IPS-NIHi7 (cell line): ENCODE measurements around the gene STK32C.
"Not testable (repeated sequence)": the region's sequence is repeated elsewhere in the genome, so short reads cannot be mapped to it uniquely, and the experiment has no call there.

Source experiments
- DNase-seq: peaks from one replicate; pipeline ENCODE4 v3.0.0; 2012; ENCODE audit warnings: mixed read lengths; ENCODE audit errors: extremely low spot score

The STK32C gene

DNA sequence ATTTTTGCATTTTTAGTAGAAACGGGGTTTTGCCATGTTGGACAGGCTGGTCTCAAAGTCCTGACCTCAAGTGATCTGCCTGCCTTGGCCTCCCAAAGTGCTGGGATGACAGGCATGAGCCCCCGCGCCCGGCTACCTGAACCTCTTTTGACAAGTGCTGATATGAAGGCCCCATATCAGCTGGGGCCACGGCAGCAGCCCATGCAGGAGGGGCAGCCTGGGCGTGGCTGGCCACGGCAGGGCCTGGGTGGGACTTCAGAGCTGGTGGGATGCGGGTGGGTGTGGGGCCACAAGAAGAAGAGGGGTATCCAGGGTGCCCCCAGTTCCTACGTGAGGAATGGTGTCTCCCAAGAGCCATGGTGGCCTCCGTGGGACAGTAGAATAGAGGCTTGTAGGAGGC is 31.1 kb upstream of the STK32C start:
- no peak for DNase-seq

DNA sequence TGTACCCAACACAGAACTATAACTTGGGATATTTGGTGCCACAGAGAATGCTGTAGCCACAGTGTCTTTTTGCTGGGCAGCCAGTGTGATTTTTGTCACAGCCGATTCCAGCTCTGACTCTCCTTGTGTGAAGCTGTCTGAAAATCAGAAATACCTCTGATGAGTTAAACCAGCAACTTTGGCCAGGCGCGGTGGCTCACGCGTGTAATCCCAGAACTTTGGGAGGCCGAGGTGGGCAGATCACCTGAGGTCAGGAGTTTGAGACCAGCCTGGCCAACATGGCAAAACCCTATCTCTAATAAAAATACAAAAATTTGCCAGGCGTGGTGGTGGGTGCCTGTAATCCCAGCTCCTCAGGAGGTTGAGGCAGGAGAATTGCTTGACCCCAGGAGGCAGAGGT is 30.1 kb upstream of the STK32C start:
- not testable (repeated sequence) for DNase-seq

DNA sequence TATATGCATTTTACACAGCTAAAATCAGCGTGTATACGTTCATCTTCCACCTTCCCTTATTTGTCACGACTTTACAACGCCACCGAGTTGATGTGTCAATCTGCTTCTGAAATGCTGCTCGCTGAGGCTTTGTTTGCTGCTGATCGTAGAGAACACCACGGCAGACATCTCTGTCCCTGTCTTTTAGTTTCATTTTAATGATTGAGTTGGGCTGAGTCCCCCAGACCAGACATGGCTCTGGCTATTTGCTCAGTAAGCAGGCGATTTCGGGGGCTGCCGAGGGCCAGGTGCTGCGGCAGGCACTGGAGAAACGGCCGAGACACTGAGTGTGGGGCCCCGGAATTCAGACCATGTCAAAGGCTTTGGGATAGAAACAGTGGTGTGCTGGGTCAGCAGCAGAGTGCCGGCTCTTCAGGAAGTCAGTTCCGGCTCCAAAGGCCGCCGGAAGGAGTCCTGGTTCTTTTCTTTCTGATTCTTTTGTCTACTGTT is 29.2 kb upstream of the STK32C start:
- no peak for DNase-seq

- no peak for DNase-seq
These were observed 28.5 kb upstream of the STK32C start for GRCh38 chr10:132336064-132336746.

DNA sequence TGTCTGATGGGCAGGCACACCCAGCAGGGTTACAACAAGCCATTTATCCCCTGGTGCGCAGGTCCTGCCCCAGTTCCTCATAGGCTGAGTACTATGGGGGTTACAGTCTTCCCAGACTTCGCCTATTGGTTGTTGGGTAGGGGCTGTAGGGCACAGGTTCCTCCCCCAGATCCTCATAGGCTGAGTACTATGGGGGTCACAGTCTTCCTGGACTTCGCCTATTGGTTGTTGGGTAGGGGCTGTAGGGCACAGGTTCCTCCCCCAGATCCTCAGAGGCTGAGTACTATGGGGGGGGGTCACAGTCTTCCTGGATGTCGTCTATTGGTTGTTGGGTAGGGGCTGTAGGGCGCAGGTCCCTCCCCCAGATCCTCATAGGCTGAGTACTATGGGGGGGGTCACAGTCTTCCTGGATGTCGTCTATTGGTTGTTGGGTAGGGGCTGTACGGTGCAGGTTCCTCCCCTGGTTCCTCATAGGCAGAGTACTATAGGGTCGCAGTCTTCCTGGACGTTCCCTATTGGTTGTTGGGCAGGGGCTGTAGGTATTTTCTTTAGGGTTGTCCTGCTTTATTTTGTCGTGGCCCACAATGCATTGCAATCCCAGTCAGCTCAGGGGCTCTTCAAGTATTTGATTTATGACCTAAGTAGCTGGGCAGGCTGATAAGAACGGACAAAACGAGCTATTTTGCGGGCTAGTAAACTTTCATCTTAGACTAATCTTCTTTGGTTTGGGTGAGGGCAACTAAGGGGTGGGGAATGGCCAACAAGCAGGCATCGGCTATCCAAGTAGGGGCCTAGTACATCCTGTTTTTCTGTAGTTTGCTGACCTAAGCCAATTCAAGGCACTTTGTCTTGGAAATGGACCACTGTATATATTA is 27.7 kb upstream of the STK32C start:
- DNase-seq, result no peak

DNA sequence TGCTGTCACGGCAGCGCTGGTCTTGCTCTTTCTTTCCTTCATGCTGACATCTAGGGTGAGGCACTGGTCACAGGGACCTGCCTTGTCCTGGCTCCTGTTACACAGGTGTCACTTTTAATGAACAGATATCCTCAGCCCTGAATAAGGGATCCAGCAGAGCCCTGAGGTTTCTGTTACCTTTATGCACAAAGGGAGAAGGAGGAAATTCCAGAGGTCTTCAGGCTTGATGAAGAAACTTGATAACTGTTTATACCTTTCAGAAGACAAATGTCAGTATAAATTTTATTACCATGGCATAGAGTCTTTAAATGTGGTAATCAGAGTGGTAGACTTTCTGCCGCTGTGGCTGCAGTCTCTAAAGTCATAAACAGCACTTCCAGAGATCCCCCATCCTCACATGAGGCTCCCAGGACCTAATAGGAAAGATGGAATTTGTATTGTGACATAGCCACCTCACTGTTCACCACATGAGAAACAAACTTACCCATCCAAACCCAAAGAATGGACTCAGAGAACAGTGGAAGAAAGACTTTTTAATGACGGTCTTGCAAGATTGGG is 27.0 kb upstream of the STK32C start:
- DNase-seq, result no peak

GRCh38 chr10:132333386-132333785 is 25.6 kb upstream of the STK32C start:
- DNase-seq, result no peak

GRCh38 chr10:132332433-132332754 is 24.6 kb upstream of the STK32C start:
- DNase-seq, result no peak

GRCh38 chr10:132331601-132332432 is 24.1 kb upstream of the STK32C start, which contains the start of gene LRRC27:
LRRC27 (plus strand) TSS chr10:132332193; CDS start chr10:132333525, 1,332 bp downstream.
- peak; percentile 99 for DNase-seq

- no peak for DNase-seq
These were observed 22.7 kb upstream of the STK32C start for GRCh38 chr10:132330486-132330833.

DNA sequence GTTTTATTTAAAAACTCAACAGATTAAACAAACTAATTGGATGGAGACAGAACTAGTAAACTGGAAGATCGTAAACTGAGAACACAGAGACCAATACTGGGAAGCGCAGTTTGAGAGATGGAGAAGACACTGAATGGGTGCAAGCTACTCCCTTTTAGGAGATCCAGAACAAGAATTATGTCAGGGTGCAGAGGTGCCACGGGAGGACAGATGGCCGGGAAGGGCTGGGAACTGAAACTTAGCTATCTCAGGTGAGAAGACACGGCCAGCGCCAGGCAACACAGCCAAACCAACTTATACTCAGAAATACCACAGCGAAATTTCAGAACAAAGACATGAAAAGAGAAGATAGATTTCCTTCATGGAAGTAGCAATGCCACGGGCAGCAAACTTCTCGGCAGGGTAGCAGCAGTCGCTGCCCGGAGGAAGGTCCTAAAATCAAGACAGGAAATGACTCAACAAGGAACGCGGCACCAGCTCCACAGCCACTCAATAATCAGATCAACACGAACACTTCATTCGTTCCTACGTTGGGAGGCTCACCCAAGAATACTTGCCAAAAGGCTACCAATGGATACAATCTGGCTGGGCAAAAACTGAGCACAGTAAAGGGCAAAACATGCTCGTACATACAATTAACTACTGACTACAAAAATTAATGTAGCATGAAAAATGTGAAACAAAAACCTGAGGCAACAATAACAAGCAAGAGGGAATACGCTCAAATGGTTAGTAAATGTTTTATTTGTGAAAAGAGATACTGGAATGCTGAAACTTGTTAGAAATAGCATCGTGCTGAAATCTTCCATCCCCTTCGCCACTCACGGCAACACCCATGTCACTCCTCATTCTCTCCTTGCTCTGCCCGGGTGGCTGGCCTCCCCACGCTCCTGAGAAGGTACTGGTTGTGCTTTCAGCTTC is 22.1 kb upstream of the STK32C start:
- no peak for DNase-seq

DNA sequence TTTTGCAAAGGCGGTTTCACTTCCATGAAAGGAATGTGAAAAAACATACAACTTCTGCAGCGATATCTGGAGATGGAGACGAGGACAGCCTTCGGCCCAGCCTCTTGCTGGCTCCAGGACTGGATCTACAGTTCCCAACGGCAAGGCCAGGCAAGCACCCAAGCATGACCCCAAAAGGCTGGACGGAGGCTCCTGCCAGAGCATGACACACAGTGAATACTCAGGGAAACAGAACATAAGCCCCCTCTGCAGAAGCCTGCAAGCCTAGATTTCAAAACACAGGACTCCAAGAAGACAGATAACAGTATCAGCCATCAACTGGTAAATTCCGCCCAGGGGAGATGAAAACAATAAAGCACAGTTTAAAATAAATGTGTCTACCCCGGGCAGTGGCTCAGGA is 21.0 kb upstream of the STK32C start:
- no peak for DNase-seq

DNA sequence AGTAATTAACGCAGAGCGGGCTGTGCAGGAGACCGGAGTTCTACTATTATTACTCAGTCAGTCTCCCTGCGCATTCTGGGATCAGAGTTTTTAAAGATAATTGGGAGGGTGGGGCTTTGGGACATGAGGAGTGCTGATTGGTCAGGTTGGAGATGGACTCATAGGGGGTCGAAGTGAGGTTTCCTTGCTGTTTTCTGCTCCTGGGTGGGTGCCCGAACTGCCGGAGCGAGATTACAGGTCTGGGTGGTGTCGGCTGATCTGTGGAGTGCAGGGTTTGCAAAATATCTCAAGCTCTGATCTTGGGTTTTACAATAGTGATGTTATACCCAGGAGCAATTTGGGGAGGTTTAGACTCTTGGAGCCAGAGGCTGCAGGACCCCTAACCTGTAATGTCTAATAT is 20.4 kb upstream of the STK32C start:
- no peak for DNase-seq

DNA sequence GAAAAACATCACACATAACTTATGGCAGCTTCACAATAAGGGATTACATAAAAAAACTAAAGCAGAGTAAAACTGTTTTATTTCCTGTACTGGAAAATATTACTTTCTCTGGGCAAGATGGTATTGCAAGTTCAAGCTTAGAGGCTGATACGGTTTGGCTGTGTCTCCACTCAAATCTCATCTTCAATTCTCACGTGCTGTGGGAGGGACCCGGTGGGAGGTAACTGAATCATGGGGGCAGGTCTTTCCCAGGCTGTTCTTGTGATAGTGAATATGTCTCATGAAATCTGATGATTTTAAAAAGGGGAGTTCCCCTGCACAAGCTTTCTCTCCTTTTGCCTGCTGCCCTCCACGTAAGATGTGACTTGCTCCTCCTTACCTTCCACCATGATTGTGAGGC is 19.2 kb upstream of the STK32C start:
- no peak for DNase-seq

- DNase-seq, result no peak
These were observed 18.7 kb upstream of the STK32C start for GRCh38 chr10:132326344-132326889.

DNA sequence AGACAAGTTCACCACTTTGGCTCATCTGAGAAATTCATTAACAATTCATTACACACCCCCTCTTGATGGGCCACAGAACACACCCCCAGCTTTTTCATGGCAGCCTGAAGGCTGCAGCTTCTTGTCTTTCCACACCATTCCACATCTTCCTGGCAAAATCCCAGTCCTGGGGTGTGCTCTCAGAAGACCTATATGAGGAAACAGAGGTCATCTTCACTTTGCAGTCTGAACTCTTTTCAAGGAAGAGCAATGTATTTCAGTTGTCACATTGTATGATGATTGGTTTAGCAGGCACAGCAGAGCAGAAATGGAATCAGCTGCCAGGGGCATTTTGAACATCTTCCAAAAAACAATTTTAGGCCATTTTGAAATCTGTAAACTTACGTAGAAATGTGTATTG is 16.4 kb upstream of the STK32C start:
- no peak for DNase-seq

DNA sequence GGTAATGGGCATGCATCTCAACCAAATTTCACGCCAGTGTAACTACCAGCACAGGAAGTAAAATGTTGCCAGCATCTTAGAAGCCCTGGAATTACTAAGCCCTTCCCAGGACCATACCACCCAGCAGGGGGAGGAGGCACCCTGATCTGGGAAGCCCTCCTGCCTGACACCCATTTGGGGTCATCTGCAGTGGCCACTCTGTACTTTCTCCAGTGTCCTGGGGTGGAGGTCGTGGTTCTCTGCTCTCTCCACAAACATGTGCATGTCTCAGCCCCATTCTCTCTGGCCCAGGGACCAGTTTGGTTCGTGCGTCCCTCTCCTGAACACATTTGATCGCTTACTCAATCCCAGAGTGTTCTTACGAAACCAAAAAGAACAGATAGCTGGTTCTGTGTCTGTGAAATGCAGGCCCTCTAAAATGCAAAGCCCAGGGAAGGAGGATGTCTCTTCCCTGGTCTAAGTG is 14.9 kb upstream of the STK32C start:
- DNase-seq, result no peak

- no peak for DNase-seq
These were observed 14.0 kb upstream of the STK32C start for GRCh38 chr10:132321726-132322125.

DNA sequence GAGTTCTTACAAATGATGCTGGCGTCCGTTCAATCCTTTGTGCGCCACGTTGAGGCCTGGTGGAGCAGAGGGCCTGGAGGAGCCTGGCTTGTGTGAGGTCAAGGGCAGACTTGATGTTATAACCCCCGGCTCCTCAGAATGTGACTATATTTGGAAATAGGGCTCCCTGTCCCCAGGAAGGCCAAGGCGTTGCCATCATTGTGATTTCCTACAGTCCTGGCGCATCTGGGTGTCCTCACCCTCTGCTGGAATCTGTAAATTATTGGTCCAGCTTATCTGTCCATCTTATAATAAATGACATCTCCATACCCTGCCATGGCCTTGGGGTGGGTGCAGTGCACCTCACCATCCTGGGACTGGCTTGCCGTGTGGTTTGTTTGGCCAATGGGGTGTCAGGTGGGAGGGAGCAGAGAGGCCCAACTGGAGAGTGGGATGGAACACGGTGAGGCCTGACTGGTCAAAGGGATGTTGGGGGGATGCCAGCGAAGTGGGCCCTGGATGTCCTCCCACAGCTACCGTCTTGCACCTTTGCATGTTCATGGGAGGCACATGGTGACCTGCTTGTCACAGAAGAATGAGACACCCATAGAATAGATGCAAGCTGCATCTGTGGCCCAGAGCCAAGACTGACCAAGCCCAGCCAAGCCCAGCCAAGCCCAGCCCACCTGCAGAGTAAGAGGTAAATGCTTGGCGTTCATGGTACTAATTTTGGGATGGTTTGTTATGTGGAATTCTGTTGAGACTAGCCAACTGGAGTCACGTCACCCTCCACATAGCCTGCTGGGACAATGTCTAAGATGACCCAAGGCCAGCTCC is 13.1 kb upstream of the STK32C start:
- DNase-seq, result no peak
